ENCODE results near the gene DENND5B.

The DENND5B gene

GRCh38 chr12:31346267-31346666 lies 244.7 kb downstream of the DENND5B start:
- no peak overlapping the region for H3K27ac ChIP-seq (ENCODE audit: extremely low read depth, low read depth, low read length)
- H3K4me1 ChIP-seq (ENCODE audit: control insufficient read depth, insufficient read depth, low read length): peaks cover 8% of the 10 kb centered on the region; the same call in 1 of the 2 replicates
- H3K9me3 ChIP-seq (ENCODE audit: control insufficient read depth, insufficient read depth, low read depth, low read length): no peaks in the 10 kb centered on the region
- H3K4me3 ChIP-seq (ENCODE audit: low read depth, low read length): no peak overlapping the region
- peak; percentile 54 for TF ChIP-seq FEZF1 (tag by site-specific recombination; IDR thresholded peaks at IDR 0.05)
- TF ChIP-seq ZFP3 (tag by site-specific recombination; IDR thresholded peaks at IDR 0.05; ENCODE audit: low read depth): no peak
- TF ChIP-seq WT1 (tag by site-specific recombination; IDR thresholded peaks at IDR 0.05): 0 out of 2 replicates have a peak, but pooled peaks have one; percentile 17
- TF ChIP-seq PRDM4 (tag by site-specific recombination; IDR thresholded peaks at IDR 0.05): no peak
- TF ChIP-seq ZXDB (tag by site-specific recombination; IDR thresholded peaks at IDR 0.05): no peak
- TF ChIP-seq PRDM6 (tag by site-specific recombination; IDR thresholded peaks at IDR 0.05): peak; percentile 91
- peak; percentile 50 for TF ChIP-seq SP7 (tag by site-specific recombination; IDR thresholded peaks at IDR 0.05)
- TF ChIP-seq ZBTB17 (tag by site-specific recombination; IDR thresholded peaks at IDR 0.05): 0 out of 2 replicates have a peak, but pooled peaks have one; percentile 5
- 0 out of 2 replicates have a peak, but pooled peaks have one; percentile 36 for TF ChIP-seq ZBTB44 (tag by site-specific recombination; IDR thresholded peaks at IDR 0.05)
- TF ChIP-seq ZNF366 (tag by site-specific recombination; conservative IDR thresholded peaks at IDR 0.05): peak; percentile 31; the same call in 1 of the 2 replicates
- TF ChIP-seq GFI1B (tag by site-specific recombination; IDR thresholded peaks at IDR 0.05): peak; percentile 73
- TF ChIP-seq YY1 (tag by site-specific recombination; IDR thresholded peaks at IDR 0.05): no peak
- no peak for TF ChIP-seq KLF9 (tag by site-specific recombination; IDR thresholded peaks at IDR 0.05; ENCODE audit: low read depth)
- no peak for TF ChIP-seq ZNF701 (tag by site-specific recombination; IDR thresholded peaks at IDR 0.05)
- no peak for TF ChIP-seq ZNF514 (tag by site-specific recombination; IDR thresholded peaks at IDR 0.05)
- POLR2A ChIA-PET: no interaction called here
- no peaks in the 10 kb centered on the region for H3K36me3 ChIP-seq (ENCODE audit: control insufficient read depth in 2 of 2, insufficient read depth in 1 of 2, low read length in 2 of 2)
- CTCF ChIA-PET: no interaction called here

- TF ChIP-seq ZNF654 (tag by site-specific recombination; IDR thresholded peaks at IDR 0.05; ENCODE audit: low read depth) (no peak), PRDM4 (tag by site-specific recombination; IDR thresholded peaks at IDR 0.05) (no peak), ZNF18 (tag by site-specific recombination; IDR thresholded peaks at IDR 0.05) (no peak), ZNF221 (tag by site-specific recombination; IDR thresholded peaks at IDR 0.05; ENCODE audit: borderline replicate concordance) (no peak), MZF1 (tag by site-specific recombination; IDR thresholded peaks at IDR 0.05; ENCODE audit: borderline replicate concordance) (no peak), ZNF473 (tag by site-specific recombination; IDR thresholded peaks at IDR 0.05) (no peak), ZNF292 (tag by site-specific recombination; IDR thresholded peaks at IDR 0.05; ENCODE audit: borderline replicate concordance, low read depth) (no peak), KLF8 (tag by site-specific recombination; IDR thresholded peaks at IDR 0.05) (no peak), KLF10 (tag by site-specific recombination; IDR thresholded peaks at IDR 0.05) (no peak), YY1 (tag by site-specific recombination; IDR thresholded peaks at IDR 0.05) (no peak), ZSCAN23 (tag by site-specific recombination; IDR thresholded peaks at IDR 0.05) (no peak), ZNF76 (tag by site-specific recombination; IDR thresholded peaks at IDR 0.05; ENCODE audit: borderline replicate concordance, low read depth) (no peak)
- no peak overlapping the region for H3K27ac ChIP-seq (ENCODE audit: extremely low read depth, low read depth, low read length)
- no peaks in the 10 kb centered on the region for H3K9me3 ChIP-seq (ENCODE audit: control insufficient read depth, insufficient read depth, low read depth, low read length)
- ChIA-PET POLR2A (no interaction called here), CTCF (interaction anchor here (0.6 kb wide), 1 partner anchor 12 kb away, joined by 3 read pairs; no protein-coding TSS in a partner anchor)
- peaks cover 8% of the 10 kb centered on the region; the same call in 1 of the 2 replicates for H3K4me1 ChIP-seq (ENCODE audit: control insufficient read depth, insufficient read depth, low read length)
- no peak overlapping the region for H3K4me3 ChIP-seq (ENCODE audit: low read depth, low read length)
- no peaks in the 10 kb centered on the region for H3K36me3 ChIP-seq (ENCODE audit: control insufficient read depth in 2 of 2, insufficient read depth in 1 of 2, low read length in 2 of 2)
Measured at GRCh38 chr12:31343139-31343538, 247.8 kb downstream of the DENND5B start.

All from HEK293 (cell line).